HPDE6-E6E7 (cell line): ENCODE measurements around the gene CCNB1IP1.
"Not testable (repeated sequence)": the region's sequence is repeated elsewhere in the genome, so short reads cannot be mapped to it uniquely, and the experiment has no call there.

ENCODE experiments used
- DNase-seq: peaks from one replicate; pipeline ENCODE4 v3.0.0; 2011; ENCODE audit warnings: missing footprints; ENCODE audit errors: extremely low spot score

The CCNB1IP1 gene, protein sequence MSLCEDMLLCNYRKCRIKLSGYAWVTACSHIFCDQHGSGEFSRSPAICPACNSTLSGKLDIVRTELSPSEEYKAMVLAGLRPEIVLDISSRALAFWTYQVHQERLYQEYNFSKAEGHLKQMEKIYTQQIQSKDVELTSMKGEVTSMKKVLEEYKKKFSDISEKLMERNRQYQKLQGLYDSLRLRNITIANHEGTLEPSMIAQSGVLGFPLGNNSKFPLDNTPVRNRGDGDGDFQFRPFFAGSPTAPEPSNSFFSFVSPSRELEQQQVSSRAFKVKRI

GRCh38 chr14:20332788-20333493 is at the start of gene CCNB1IP1:
Gene CCNB1IP1, minus strand, starts transcription at chr14:20333279. Its CDS starts 16,756 bp downstream, at chr14:20316523.
- DNase-seq = peak; percentile 90

- no peak for DNase-seq
Observed at GRCh38 chr14:20382526-20382925, 49.4 kb upstream of the CCNB1IP1 start.

DNA sequence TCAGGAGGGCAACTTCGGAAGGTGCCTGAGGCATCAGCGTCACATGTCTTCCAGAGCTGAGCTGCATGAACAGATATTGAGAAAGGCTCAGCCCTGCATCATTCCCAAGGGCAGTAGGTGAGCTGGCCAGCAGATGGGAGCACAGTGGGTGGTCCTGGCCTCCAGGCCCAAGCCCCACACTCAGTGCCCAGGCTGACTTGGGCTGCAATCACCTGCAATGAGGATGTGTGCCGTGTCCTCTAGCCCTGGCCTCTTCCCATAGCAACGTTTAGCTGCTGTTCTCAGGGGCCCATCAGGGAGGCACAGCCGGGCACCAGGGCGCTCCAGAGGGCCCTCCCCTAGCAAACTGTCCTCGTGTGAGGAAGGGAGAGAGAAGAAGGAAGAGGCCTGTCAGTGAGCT is 48.3 kb upstream of the CCNB1IP1 start:
- no peak for DNase-seq

DNA sequence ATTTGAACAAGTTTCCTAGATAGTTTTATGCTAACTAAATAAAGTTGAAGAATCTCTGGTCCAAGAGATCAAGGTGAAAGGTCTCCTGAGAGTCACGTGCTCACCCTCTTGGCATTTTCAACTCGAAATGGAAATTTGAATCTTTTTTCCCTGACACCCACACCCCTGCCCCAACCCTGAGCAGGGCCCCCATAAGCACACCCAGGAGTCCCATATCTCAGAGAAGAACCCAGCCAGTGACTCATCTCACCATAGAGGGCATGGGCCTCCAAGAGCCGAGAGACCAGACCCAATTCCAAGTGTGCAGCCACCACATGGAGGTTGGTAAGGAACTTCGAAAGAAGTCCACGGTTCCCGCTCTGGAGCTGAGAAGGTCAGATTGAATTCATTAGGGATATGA is 47.6 kb upstream of the CCNB1IP1 start:
- no peak for DNase-seq

GRCh38 chr14:20379743-20380142 is 46.7 kb upstream of the CCNB1IP1 start:
- DNase-seq = no peak

DNA sequence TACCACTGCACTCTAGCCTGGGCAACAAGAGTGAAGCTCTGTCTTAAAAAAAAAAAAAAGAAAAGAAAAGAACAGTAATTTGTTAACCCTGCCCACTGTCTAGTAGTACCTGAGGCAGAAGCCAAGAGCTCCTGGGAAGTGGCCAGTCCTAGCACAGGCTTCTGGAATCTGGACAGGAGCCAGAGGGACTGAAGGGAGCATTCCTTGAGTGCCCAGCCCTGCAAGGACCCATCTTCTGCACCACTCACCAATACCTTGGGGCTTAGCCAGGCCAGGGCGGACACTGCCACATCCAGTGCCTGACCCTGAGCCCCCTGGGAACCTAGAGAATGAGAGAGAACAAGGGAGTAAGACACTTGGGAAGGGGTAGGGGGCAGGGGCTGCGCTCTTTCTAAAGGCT is 44.1 kb upstream of the CCNB1IP1 start:
- DNase-seq = no peak

- DNase-seq = no peak
Observed at GRCh38 chr14:20376071-20376588, 43.1 kb upstream of the CCNB1IP1 start.

- DNase-seq = no peak
Observed at GRCh38 chr14:20375471-20375870, 42.4 kb upstream of the CCNB1IP1 start.

DNA sequence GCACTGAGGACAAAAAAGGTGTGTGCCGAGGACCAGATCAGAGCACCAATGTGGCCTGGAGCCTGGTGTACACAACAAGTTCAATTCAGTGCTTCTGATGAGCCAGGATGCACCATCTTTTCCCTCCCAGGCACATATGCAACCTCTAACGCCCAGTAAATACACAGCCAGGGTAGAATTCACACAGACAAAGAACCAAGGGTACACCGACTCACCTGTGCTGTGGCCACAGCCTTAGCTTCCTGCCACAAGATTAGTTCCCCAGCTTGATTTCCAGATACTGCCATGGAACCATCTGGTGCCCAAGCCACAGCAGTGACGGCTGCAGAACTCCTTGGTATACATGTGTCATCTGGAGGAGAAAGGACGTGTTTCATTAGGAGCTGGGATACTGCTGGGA is 39.7 kb upstream of the CCNB1IP1 start:
- DNase-seq = no peak

- DNase-seq = no peak
Observed at GRCh38 chr14:20365928-20366327, 32.8 kb upstream of the CCNB1IP1 start.

DNA sequence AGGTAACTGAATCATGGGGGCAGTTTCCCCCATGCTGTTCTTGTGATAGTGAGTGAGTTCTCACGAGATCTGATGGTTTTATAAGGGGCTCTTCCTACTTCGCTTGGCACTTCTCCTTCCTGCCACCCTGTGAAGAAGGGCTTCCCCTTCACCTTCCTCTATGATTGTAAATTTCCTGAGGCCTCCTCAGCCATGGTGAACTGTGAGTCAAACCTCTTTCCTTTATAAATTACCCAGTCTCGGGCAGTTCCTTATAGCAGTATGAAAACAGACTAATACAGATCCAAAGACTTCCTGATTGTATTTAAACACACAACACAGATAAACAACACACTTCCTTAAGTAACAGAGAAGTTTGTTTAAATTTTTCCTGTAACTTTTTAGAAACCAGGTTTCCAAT is 25.4 kb upstream of the CCNB1IP1 start:
- DNase-seq = not testable (repeated sequence)

GRCh38 chr14:20356422-20356821 is 23.3 kb upstream of the CCNB1IP1 start:
- DNase-seq = no peak

DNA sequence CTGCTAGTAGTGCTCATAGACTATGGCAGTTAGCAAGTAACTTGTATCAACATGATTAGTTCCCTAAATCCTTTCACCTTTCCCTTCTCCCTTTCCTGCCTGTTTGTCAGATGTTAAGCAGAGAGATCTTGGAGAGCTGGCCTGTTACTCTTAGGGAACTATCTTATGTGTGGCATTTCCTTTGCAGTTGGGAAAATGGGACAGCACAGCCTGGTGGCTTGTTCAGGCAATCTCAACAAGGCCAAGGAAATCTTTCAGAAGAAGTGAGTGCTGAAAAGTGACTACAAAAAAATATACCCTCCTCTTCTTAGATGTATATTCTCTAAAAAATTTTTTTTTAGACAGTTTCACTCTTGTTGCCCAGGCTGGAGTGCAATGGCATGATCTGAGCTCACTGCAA is 17.8 kb upstream of the CCNB1IP1 start:
- DNase-seq = no peak

- DNase-seq = no peak
Observed at GRCh38 chr14:20350282-20350681, 17.2 kb upstream of the CCNB1IP1 start.

- no peak for DNase-seq
Observed at GRCh38 chr14:20347747-20348146, 14.7 kb upstream of the CCNB1IP1 start.

DNA sequence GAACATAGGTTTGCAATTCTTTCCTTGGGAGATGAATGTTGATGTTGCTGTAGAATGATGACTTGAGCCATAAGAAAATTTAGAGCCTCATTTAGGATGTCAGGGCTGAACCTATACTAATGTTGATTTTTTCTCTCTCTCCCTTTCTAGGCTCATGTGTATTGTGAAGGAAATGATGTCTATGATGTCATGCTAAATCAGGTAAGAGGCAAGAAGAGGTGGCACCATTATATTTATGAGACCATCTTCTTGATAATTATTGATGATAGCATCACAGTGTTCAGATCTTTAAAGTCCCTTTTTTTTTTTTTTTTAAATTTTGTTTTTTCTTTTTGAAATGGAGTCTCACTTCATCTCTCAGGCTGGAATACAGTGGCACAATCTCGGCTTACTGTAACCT is 13.6 kb upstream of the CCNB1IP1 start:
- DNase-seq = no peak

DNA sequence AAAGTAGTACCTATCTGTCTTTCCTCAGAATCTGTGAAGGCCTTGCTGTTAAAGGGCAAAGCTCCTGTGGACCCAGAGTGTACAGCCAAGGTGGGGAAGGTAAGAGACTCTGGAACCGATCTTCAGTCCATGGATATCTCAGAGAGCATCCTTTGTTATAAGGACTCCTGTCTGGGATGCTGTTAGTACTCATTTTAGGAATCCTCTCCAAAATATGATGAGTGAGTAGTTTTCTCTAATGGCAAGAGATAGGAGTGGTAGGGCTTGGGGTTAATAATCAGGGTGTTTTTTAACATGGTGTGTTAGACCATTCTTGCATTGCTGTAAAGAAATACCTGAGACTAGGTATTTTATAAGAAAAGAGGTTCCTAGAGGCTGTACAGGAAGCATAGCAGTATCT is 12.3 kb upstream of the CCNB1IP1 start:
- no peak for DNase-seq

GRCh38 chr14:20343862-20344220 is 10.8 kb upstream of the CCNB1IP1 start:
- DNase-seq = no peak

DNA sequence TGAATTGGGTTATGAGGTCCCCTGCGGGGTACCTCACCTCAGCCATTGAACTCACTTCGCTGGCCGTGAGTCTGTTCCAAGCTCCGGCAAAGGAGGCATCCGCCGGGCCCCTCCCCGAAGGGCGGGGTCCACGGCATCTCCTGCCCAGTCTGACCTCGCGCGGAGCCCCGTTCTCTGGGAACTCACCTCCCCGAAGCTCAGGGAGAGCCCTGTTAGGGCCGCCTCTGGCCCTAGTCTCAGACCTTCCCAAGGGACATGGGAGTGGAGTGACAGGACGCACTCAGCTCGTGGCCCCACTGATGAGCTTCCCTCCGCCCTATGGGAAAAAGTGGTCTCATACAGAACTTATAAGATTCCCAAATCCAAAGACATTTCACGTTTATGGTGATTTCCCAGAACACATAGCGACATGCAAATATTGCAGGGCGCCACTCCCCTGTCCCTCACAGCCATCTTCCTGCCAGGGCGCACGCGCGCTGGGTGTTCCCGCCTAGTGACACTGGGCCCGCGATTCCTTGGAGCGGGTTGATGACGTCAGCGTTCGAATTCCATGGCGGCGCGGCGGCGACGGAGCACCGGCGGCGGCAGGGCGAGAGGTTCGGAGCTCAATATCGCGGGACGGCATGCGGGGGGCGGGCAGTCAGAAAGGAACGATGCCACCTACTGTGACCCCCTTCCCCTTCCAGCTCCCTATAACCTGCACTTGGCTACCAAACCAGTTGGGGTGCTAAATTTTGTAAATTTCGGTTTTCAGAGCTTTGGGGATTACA is 10.2 kb upstream of the CCNB1IP1 start, which contains the start of gene PARP2:
Gene PARP2 (plus strand): TSS at position 544 of the 770 bp plus-strand sequence. CDS start 7 bp downstream, at position 551.
- peak; percentile 96 for DNase-seq

- no peak for DNase-seq
Observed at GRCh38 chr14:20341646-20342045, 8.6 kb upstream of the CCNB1IP1 start.

DNA sequence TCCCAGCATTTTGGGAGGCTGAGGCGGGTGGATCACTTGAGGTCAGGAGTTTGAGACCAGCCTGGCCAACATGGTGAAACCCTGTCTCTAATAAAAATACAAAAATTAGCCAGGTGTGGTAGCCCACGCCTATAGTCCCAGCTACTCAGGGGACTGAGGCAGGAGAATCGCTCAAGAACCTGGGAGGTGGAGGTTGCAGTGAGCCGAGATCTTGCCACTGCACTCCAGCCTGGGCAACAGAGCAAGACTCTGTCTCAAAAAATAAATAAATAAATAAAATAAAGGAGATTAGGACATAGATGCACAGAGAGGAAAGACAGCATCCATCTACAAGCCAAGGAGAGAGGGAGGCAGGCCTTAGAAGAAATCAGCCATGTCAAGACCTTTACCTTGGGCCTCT is 8.0 kb upstream of the CCNB1IP1 start:
- not testable (repeated sequence) for DNase-seq

GRCh38 chr14:20334017-20334416 is 938 bp upstream of the CCNB1IP1 start:
- DNase-seq = no peak

DNA sequence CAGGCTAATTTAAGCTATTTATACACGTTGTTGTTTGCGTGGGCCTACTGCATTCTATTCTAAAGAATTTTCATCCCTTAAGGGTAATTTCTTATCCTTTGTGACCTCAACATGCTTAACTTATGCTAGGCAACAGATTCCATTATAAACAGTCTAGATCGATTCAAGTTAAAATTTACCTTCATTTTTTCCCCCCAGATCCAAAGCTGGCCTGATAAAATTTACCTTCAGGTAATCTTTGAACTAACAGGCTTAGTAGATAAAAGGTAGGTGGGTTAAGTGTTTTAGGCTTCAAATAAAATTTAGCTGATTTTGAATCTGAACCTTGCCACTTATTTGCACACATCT is 389 bp upstream of the CCNB1IP1 start:
- no peak for DNase-seq
